Measurements from ENCODE around the gene SPDYE2.
A peak's percentile ranks its signal among the peaks of the same experiment; 100 is the strongest.
"Not testable (repeated sequence)": the region's sequence is repeated elsewhere in the genome, so short reads cannot be mapped to it uniquely, and the experiment has no call there.

The SPDYE2 gene

GRCh38 chr7:102602317-102602716 is 51.3 kb downstream of the SPDYE2 start:
- H3K36me3 ChIP-seq; H3K27ac ChIP-seq; H3K4me1 ChIP-seq; H3K4me3 ChIP-seq; intact Hi-C loops (cut with DNase I; ENCODE audit: low total_unique reads); H3K27me3 ChIP-seq; DNase-seq; H3K9me3 ChIP-seq: not testable (repeated sequence)

- H3K27me3 ChIP-seq, H3K27ac ChIP-seq: not testable (repeated sequence)
Measured at GRCh38 chr7:102604431-102605145, 53.6 kb downstream of the SPDYE2 start.

GRCh38 chr7:102606848-102607247 is 55.8 kb downstream of the SPDYE2 start:
- H3K9me3 ChIP-seq; H3K4me1 ChIP-seq; DNase-seq; H3K4me3 ChIP-seq; H3K36me3 ChIP-seq; intact Hi-C loops (cut with DNase I; ENCODE audit: low total_unique reads); H3K27me3 ChIP-seq; H3K27ac ChIP-seq: not testable (repeated sequence)

More at GRCh38 chr7:102604431-102605145, 53.6 kb downstream of the SPDYE2 start:
- H3K9me3 ChIP-seq; H3K36me3 ChIP-seq; H3K4me1 ChIP-seq; H3K4me3 ChIP-seq; intact Hi-C loops (cut with DNase I; ENCODE audit: low total_unique reads); DNase-seq: not testable (repeated sequence)

GRCh38 chr7:102609734-102610133 is 58.7 kb downstream of the SPDYE2 start:
- H3K4me1 ChIP-seq; intact Hi-C loops (cut with DNase I; ENCODE audit: low total_unique reads); H3K4me3 ChIP-seq; H3K27me3 ChIP-seq; H3K36me3 ChIP-seq; H3K27ac ChIP-seq; H3K9me3 ChIP-seq: not testable (repeated sequence)
- peak in 1 of 2 donors; percentile 12 for DNase-seq

- H3K4me1 ChIP-seq; H3K27me3 ChIP-seq; H3K36me3 ChIP-seq; H3K27ac ChIP-seq; H3K4me3 ChIP-seq; H3K9me3 ChIP-seq; intact Hi-C loops (cut with DNase I; ENCODE audit: low total_unique reads): not testable (repeated sequence)
- DNase-seq: peak in 1 of 2 donors; percentile 56
Measured at GRCh38 chr7:102610441-102610840, 59.4 kb downstream of the SPDYE2 start.

GRCh38 chr7:102611013-102611674 is 60.1 kb downstream of the SPDYE2 start:
- H3K4me1 ChIP-seq; H3K4me3 ChIP-seq; H3K9me3 ChIP-seq; H3K27me3 ChIP-seq; DNase-seq; H3K27ac ChIP-seq; H3K36me3 ChIP-seq; intact Hi-C loops (cut with DNase I; ENCODE audit: low total_unique reads): not testable (repeated sequence)

- peak; percentile 22 to 72 for DNase-seq
- H3K4me1 ChIP-seq; H3K9me3 ChIP-seq; H3K36me3 ChIP-seq; H3K27me3 ChIP-seq; intact Hi-C loops (cut with DNase I; ENCODE audit: low total_unique reads): not testable (repeated sequence)
- Histone ChIP-seq H3K27ac (peak overlapping the region; percentile 44 to 59), H3K4me3 (peak overlapping the region in 1 of 2 donors; percentile 8)
Measured at GRCh38 chr7:102611675-102612325, 60.8 kb downstream of the SPDYE2 start.
